HG03457 (cell line): ENCODE measurements around the gene STX5.
A peak's percentile ranks its signal among the peaks of the same experiment; 100 is the strongest.
"Not testable (repeated sequence)": the region's sequence is repeated elsewhere in the genome, so short reads cannot be mapped to it uniquely, and the experiment has no call there.

Experiments used
- ATAC-seq: cut with Tn5 transposase; IDR thresholded peaks from one replicate; pipeline ENCODE4 v1.9.1; 2021; ENCODE audit warnings: moderate number of reproducible peaks; ENCODE audit not compliant: unreplicated experiment

Gene STX5

GRCh38 chr11:62854825-62855570, 23.1 kb upstream of the STX5 start:
- peak; percentile 1 for ATAC-seq

GRCh38 chr11:62854013-62854824, 22.4 kb upstream of the STX5 start:
- ATAC-seq, result no peak

- ATAC-seq, result no peak
Measured at GRCh38 chr11:62853279-62853965, 21.6 kb upstream of the STX5 start.

GRCh38 chr11:62852523-62853188, 20.8 kb upstream of the STX5 start:
- ATAC-seq, result no peak

GRCh38 chr11:62851807-62852522, 20.1 kb upstream of the STX5 start:
- ATAC-seq, result no peak

- no peak for ATAC-seq
Measured at GRCh38 chr11:62850911-62851806, 19.3 kb upstream of the STX5 start.

GRCh38 chr11:62847767-62848314, 16.0 kb upstream of the STX5 start:
- no peak for ATAC-seq

GRCh38 chr11:62846177-62846576, 14.3 kb upstream of the STX5 start:
- no peak for ATAC-seq

- no peak for ATAC-seq
Measured at GRCh38 chr11:62844154-62844553, 12.3 kb upstream of the STX5 start.

GRCh38 chr11:62843466-62843865, 11.6 kb upstream of the STX5 start:
- ATAC-seq, result no peak

- ATAC-seq, result not testable (repeated sequence)
Measured at GRCh38 chr11:62842891-62843290, 11.0 kb upstream of the STX5 start.

- no peak for ATAC-seq
Measured at GRCh38 chr11:62842171-62842741, 10.4 kb upstream of the STX5 start.

GRCh38 chr11:62841361-62842170, 9.7 kb upstream of the STX5 start:
- peak; percentile 49 for ATAC-seq

GRCh38 chr11:62840721-62841360, 9.0 kb upstream of the STX5 start:
- not testable (repeated sequence) for ATAC-seq

- ATAC-seq, result peak; percentile 35
Measured at GRCh38 chr11:62839050-62839945, 7.4 kb upstream of the STX5 start, which contains the start of gene WDR74. TSS of gene WDR74 (minus strand) at chr11:62839590. CDS start at chr11:62839570, 20 bp downstream.

- ATAC-seq, result no peak
Measured at GRCh38 chr11:62835336-62835735, 3.5 kb upstream of the STX5 start.
